Large intestine (tissue), 3 donors: ENCODE results near the gene MAPK1. TPM values are rescaled to one million over a fixed set of nuclear protein-coding genes. Genes with fewer than 3 reads are reported as not detected.
"Not testable (repeated sequence)": the region's sequence is repeated elsewhere in the genome, so short reads cannot be mapped to it uniquely, and the experiment has no call there.

Source experiments
- DNase-seq, 2 donors: peaks; one replicate each; pipeline versions ENCODE4 v3.0.0 to v3.0.0-alpha.2; 2013
- H3K27ac ChIP-seq: one replicate; pipeline ENCODE4 v1.5.1; 2013; ENCODE audit warnings: low read length
- H3K27me3 ChIP-seq: 2 replicates; pipeline ENCODE4 v1.6.1; 2013; ENCODE audit warnings: low read length; ENCODE audit not compliant: control insufficient read depth, insufficient read depth
- H3K36me3 ChIP-seq: 2 replicates; pipeline ENCODE4 v1.6.1; 2013; ENCODE audit warnings: low read length; ENCODE audit not compliant: control insufficient read depth, insufficient read depth
- H3K4me1 ChIP-seq: one replicate; pipeline ENCODE4 v1.6.1; 2013; ENCODE audit warnings: low read length; ENCODE audit not compliant: control insufficient read depth, insufficient read depth
- H3K4me3 ChIP-seq: one replicate; pipeline ENCODE4 v1.5.1; 2013; ENCODE audit warnings: low read length
- H3K9me3 ChIP-seq: one replicate; pipeline ENCODE4 v1.6.1; 2013; ENCODE audit warnings: mild to moderate bottlenecking, low read depth, low read length, moderate library complexity; ENCODE audit not compliant: control insufficient read depth
- WGBS: methylation state at CpG from one replicate; pipeline ENCODE4 v1.1.5; 2013; ENCODE audit warnings: low lambda C conversion rate; ENCODE audit not compliant: insufficient coverage; 5-methylcytosine and 5-hydroxymethylcytosine counted together
- polyA plus RNA-seq: library from polyadenylated mRNA; unstranded; fragments of 120-200 nt; gene quantifications from one replicate; pipeline ENCODE4 v1.2.1, GENCODE V29; 2013

MAPK1 gene
- polyA plus RNA-seq, 1 donor, result 79.0 TPM

GRCh38 chr22:21736084-21736642 lies 131.3 kb downstream of the MAPK1 start:
- Histone ChIP-seq H3K4me3 (peak overlapping the region; percentile 16), H3K4me1 (peaks cover 9% of the 10 kb centered on the region), H3K27me3 (peaks cover 25% of the 10 kb centered on the region), H3K9me3 (peaks cover 3% of the 10 kb centered on the region), H3K36me3 (no peaks in the 10 kb centered on the region), H3K27ac (no peak overlapping the region)
- no CpG with 5 or more reads among the region's 65 CpGs for WGBS
- no peak for DNase-seq

DNA sequence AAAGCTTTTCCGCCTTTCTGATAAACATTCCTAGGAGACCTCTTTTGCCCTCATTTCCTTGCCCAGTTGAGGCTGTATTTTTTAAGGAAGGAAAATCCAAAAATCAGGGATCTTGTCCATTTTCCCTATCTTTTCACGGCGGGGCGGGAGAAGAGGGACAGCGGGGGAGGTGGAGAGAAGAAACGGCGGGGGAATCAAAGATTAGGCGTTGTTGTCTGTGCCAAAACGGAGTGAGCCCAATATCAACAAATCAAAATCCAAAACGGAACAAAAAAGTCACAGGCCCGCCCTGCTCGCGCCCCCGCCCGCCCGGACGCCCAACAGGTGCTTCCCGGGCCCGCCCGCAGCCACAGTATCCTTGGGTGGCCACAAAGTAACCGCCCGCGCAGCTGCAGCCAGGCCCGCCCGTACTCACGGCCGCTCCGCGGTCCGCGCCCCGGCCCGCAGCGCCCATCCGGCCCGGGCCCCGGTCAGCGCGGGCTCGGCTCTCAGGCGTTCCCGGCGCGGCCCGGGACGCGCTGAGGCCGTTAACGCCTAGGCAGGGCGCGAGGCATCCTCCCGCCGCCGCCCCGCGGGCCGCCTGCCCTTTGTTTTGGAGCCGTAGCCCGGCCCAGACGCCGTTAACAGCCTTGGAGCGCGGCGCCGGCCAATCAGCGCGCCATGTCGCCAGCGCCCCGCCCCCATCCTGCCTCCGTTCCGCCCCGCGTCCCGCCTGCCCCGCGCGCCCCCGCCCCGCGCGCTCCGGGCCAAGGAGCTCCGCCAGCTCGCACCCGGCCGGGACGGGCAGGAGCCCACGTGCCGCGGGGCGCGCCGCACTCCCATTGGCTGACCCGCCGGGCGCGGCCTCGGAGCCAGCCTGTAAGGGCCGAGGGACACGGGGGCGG lies 132.0 kb downstream of the MAPK1 start, which contains the start of gene YPEL1:
TSS of gene YPEL1 (minus strand) at position 595 of the 884 bp plus-strand sequence. CDS start 25,050 bp downstream, outside the sequence.
- Histone ChIP-seq H3K4me3 (peak within 1 kb of the TSS; percentile 41), H3K27ac (peak within 1 kb of the TSS; percentile 7), H3K27me3 (peaks cover 25% of the 10 kb centered on the region), H3K4me1 (peaks cover 9% of the 10 kb centered on the region), H3K36me3 (no peaks in the 10 kb centered on the region), H3K9me3 (peaks cover 3% of the 10 kb centered on the region)
- WGBS, result no CpG with 5 or more reads among the region's 102 CpGs
- peak; percentile 95 to 98 for DNase-seq

DNA sequence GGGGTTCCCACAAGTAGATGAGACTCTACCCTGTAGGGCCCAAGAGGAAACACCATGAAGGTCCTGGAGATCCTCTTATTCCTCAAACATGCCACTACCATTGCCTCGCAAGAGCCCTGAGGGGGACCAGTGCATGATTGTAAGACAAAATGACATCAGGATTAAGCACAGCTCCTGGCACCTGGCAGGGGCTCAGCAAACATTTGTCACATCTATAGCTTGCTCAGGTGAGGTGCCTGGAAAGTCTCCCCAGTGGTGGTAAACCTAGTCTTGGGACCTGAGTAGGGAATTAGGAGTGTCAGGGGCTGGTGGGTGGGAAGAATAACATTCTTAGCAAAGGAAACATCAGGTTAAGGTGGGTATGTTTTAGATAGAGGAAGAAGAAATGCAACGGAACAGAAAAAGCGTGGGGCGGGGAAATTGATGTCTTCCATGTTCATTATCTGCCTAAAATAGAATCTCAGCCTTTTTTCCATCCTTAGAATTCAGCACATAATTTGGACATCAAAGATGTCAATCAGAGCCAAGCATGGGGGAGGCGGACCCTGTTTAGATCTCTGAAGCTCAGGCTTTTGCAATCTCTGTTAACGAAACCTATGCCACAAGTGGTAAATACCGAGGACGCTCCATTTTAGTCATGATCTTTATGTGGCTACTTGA lies 132.8 kb downstream of the MAPK1 start:
- DNase-seq, result no peak
- peaks cover 9% of the 10 kb centered on the region for H3K4me1 ChIP-seq
- peak overlapping the region; percentile 7 for H3K27ac ChIP-seq
- peaks cover 3% of the 10 kb centered on the region for H3K9me3 ChIP-seq
- peaks cover 23% of the 10 kb centered on the region for H3K27me3 ChIP-seq
- WGBS, result no CpG with 5 or more reads among the region's 8 CpGs
- H3K36me3 ChIP-seq, result no peaks in the 10 kb centered on the region
- H3K4me3 ChIP-seq, result peak overlapping the region; percentile 41

- no peak for DNase-seq
- WGBS, result no CpG with 5 or more reads among the region's 5 CpGs
Observed at GRCh38 chr22:21731503-21731902, 135.9 kb downstream of the MAPK1 start.

GRCh38 chr22:21730535-21731308 lies 136.7 kb downstream of the MAPK1 start:
- Histone ChIP-seq H3K4me1 (peaks cover 9% of the 10 kb centered on the region), H3K9me3 (no peaks in the 10 kb centered on the region), H3K27ac (no peak overlapping the region), H3K36me3 (no peaks in the 10 kb centered on the region), H3K4me3 (no peak overlapping the region), H3K27me3 (peaks cover 16% of the 10 kb centered on the region)
- no peak for DNase-seq
- no CpG with 5 or more reads among the region's 9 CpGs for WGBS

More at GRCh38 chr22:21731503-21731902, 135.9 kb downstream of the MAPK1 start:
- Histone ChIP-seq H3K27me3 (peaks cover 20% of the 10 kb centered on the region), H3K36me3 (no peaks in the 10 kb centered on the region), H3K27ac (no peak overlapping the region), H3K9me3 (peaks cover 3% of the 10 kb centered on the region), H3K4me1 (peaks cover 9% of the 10 kb centered on the region), H3K4me3 (no peak overlapping the region)

DNA sequence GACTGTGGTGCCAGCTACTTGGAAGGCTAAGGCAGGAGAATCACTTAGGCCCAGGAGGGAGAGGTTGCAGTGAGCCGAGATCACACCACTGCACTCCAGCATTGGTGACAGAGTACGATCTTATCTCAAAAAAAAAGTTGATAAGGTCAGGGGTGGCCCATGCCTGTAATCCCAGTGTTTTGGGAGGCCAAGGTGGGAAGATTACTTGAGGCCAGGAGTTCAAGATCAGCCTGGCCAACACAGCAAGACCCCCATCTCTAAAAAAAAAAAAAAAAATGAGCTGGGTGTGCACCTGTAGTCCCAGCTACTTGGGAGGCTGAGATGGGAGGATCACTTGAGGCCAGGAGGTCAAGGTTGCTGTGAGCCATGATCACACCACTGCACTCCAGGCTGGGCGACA lies 138.3 kb downstream of the MAPK1 start:
- H3K4me1 ChIP-seq, DNase-seq, H3K27me3 ChIP-seq, H3K4me3 ChIP-seq, H3K9me3 ChIP-seq, H3K27ac ChIP-seq, H3K36me3 ChIP-seq: not testable (repeated sequence)
- WGBS, result no CpG with 5 or more reads among the region's 3 CpGs

DNA sequence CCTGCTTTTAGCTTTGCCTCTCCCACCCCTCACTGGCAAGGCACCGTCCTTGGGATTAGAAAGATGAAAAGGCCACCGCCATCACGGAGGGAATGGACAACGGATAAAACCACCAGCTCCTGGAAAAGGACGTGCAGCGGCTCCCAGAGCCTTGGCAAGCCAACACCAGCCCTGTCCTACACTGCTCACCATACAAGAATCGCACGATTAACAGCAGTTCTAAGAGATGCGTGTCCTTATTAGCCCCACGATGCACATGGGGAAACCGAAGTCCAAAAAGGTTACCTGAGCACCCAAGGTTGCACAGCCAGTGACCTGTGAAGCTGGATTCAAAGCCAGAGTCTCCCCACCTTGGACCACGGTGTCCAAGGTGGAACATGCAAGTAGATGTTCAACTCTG lies 139.2 kb downstream of the MAPK1 start:
- Histone ChIP-seq H3K9me3 (no peaks in the 10 kb centered on the region), H3K4me3 (no peak overlapping the region), H3K36me3 (no peaks in the 10 kb centered on the region), H3K27me3 (peaks cover under 1% of the 10 kb centered on the region), H3K4me1 (no peaks in the 10 kb centered on the region), H3K27ac (no peak overlapping the region)
- no CpG with 5 or more reads among the region's 12 CpGs for WGBS
- no peak for DNase-seq

DNA sequence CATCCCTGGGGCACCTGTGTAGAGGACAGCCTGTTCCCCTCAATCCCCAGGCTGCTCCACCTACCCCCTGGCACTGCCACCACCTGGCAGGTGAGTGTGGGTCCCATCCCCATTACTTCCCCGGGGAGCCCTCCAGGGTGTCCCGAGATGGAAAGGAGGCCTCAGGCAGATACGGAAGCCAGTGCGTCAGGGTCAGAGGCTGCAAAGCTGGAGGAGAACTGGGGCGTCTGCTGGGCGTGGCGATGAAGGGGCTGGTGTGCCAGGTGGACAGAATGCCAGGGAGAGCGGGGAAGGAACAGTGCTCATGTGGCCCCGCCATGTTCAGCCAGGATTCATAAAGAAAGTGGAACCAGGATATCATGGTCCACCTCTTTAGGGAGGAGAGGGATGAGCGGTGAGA lies 139.7 kb downstream of the MAPK1 start:
- no peak for DNase-seq
- Histone ChIP-seq H3K27me3 (no peaks in the 10 kb centered on the region), H3K27ac (no peak overlapping the region), H3K36me3 (no peaks in the 10 kb centered on the region), H3K9me3 (no peaks in the 10 kb centered on the region), H3K4me1 (no peaks in the 10 kb centered on the region), H3K4me3 (no peak overlapping the region)
- WGBS, result no CpG with 5 or more reads among the region's 10 CpGs

DNA sequence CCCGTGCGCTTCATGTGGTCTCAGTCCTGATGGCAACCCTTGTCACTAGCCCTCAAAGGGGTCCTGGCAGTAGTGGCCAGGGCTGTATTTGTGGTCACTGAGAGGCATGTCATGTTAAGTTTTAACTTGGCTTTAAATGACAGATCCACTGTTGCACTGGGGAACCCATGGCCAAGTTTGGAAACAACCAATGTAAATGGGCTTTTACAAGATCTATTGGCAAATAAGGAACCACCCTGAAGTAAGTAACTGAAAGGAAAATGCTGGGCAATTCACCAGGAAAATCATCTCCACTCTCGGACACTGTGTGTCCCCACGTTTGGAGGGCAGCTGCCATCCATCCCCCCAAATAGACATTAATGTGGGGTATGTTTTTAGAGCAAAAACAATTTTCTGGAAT lies 140.3 kb downstream of the MAPK1 start:
- H3K9me3 ChIP-seq, result no peaks in the 10 kb centered on the region
- no peak for DNase-seq
- H3K4me3 ChIP-seq, result no peak overlapping the region
- H3K4me1 ChIP-seq, result no peaks in the 10 kb centered on the region
- no peaks in the 10 kb centered on the region for H3K27me3 ChIP-seq
- H3K27ac ChIP-seq, result no peak overlapping the region
- no CpG with 5 or more reads among the region's 4 CpGs for WGBS
- no peaks in the 10 kb centered on the region for H3K36me3 ChIP-seq

- Histone ChIP-seq H3K9me3 (no peaks in the 10 kb centered on the region), H3K4me3 (no peak overlapping the region), H3K27me3 (no peaks in the 10 kb centered on the region), H3K4me1 (no peaks in the 10 kb centered on the region), H3K27ac (no peak overlapping the region), H3K36me3 (no peaks in the 10 kb centered on the region)
- DNase-seq, result no peak
- WGBS, result no CpG with 5 or more reads among the region's 5 CpGs
Observed at GRCh38 chr22:21726650-21727049, 140.8 kb downstream of the MAPK1 start.
